BE2C (cell line): ENCODE data around the gene MCM5.

ENCODE experiments used
- DNase-seq: peaks from one replicate; pipeline ENCODE4 v3.0.0-alpha.2; 2020
- H3K27me3 ChIP-seq: fragments of 250-450 bp; sonication (Bioruptor Pico); 2 replicates; pipeline ENCODE4 v1.5.1; 2020; ENCODE audit warnings: mild to moderate bottlenecking
- H3K36me3 ChIP-seq: fragments of 250-450 bp; sonication (Bioruptor Pico); 2 replicates; pipeline ENCODE4 v1.5.1; 2020; ENCODE audit warnings: mild to moderate bottlenecking
- H3K4me1 ChIP-seq: fragments of 250-450 bp; sonication (Bioruptor Pico); 2 replicates; pipeline ENCODE4 v1.5.1; 2020
- H3K4me3 ChIP-seq: 2 replicates; pipeline ENCODE4 v1.5.1; 2011; ENCODE audit warnings: low read depth, low read length
- H3K9me3 ChIP-seq: fragments of 250-450 bp; sonication (Bioruptor Pico); 2 replicates; pipeline ENCODE4 v1.5.1; 2020
- CTCF ChIP-seq: IDR thresholded peaks from 2 replicates; pipeline ENCODE4 v1.5.1; 2012; ENCODE audit warnings: mild to moderate bottlenecking, low read depth, low read length

Gene MCM5

GRCh38 chr22:35406443-35406842 lies 6.5 kb downstream of the MCM5 start:
- Histone ChIP-seq H3K9me3 (no peaks in the 10 kb centered on the region), H3K4me3 (no peak overlapping the region), H3K4me1 (no peaks in the 10 kb centered on the region), H3K36me3 (peaks cover 90% of the 10 kb centered on the region), H3K27me3 (no peaks in the 10 kb centered on the region)
- DNase-seq, result no peak
- TF ChIP-seq CTCF, result no peak

DNA sequence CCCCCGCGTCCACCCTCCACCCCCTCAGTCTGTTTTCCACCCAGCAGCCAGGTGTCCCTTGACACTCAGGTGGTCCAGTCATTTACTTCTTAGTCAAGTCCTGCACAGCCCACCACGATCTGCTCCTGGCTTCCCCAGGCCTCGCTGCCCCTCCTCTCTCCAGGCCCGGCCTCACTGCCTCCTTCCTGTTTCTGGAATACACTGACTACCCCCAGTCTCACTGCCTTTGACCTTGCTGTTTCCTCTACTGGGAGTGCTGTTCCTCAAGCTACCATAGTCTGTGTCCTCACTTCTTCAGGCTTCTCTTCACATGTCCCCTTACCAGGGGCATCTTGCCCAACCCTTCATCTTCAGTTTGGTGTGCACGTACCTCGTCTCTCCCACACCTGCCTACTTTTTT lies 7.4 kb downstream of the MCM5 start:
- Histone ChIP-seq H3K9me3 (no peaks in the 10 kb centered on the region), H3K27me3 (no peaks in the 10 kb centered on the region), H3K36me3 (peaks cover 93% of the 10 kb centered on the region), H3K4me3 (no peak overlapping the region), H3K4me1 (no peaks in the 10 kb centered on the region)
- no peak for DNase-seq
- no peak for TF ChIP-seq CTCF

GRCh38 chr22:35409783-35410662 lies 10.1 kb downstream of the MCM5 start:
- Histone ChIP-seq H3K4me1 (no peaks in the 10 kb centered on the region), H3K27me3 (no peaks in the 10 kb centered on the region), H3K36me3 (peaks cover 93% of the 10 kb centered on the region), H3K9me3 (no peaks in the 10 kb centered on the region), H3K4me3 (no peak overlapping the region)
- no peak for DNase-seq
- TF ChIP-seq CTCF, result no peak

DNA sequence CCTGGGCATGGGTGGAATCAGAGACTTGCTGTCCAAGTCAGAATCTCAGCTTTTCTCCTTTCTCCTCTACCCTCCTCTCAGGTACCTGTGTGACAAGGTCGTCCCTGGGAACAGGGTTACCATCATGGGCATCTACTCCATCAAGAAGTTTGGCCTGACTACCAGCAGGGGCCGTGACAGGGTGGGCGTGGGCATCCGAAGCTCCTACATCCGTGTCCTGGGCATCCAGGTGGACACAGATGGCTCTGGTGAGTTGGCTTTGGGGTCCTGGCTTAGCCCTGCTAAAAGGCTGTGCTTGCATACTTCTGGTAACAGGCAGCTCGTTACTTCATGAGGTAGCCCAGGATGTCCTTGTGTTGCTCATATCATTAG lies 10.7 kb downstream of the MCM5 start:
- DNase-seq, result no peak
- H3K36me3 ChIP-seq, result peaks cover 93% of the 10 kb centered on the region
- TF ChIP-seq CTCF, result no peak
- no peaks in the 10 kb centered on the region for H3K4me1 ChIP-seq
- H3K4me3 ChIP-seq, result no peak overlapping the region
- no peaks in the 10 kb centered on the region for H3K9me3 ChIP-seq
- H3K27me3 ChIP-seq, result no peaks in the 10 kb centered on the region

- no peak for TF ChIP-seq CTCF
- Histone ChIP-seq H3K27me3 (no peaks in the 10 kb centered on the region), H3K4me1 (no peaks in the 10 kb centered on the region), H3K4me3 (no peak overlapping the region), H3K36me3 (peaks cover 94% of the 10 kb centered on the region), H3K9me3 (no peaks in the 10 kb centered on the region)
- no peak for DNase-seq
These were observed 11.2 kb downstream of the MCM5 start for GRCh38 chr22:35411102-35411501.

DNA sequence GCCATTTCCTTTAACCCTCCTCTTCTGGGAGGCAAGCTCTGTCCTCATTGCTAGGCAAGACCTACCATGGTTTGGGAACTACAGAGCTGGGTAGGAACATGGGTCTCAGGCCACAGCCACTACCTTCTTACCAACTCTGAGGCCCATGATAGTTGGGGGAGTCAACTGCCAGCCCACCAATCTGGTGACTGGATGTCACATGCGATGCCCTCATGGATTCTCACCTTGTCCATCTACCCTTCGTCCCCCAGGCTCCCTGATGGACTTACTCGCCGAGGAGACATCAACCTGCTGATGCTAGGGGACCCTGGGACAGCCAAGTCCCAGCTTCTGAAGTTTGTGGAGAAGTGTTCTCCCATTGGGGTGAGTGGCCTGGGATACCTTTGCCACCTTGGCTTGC lies 13.7 kb downstream of the MCM5 start:
- no peaks in the 10 kb centered on the region for H3K4me1 ChIP-seq
- TF ChIP-seq CTCF, result no peak
- no peak overlapping the region for H3K4me3 ChIP-seq
- H3K36me3 ChIP-seq, result peaks cover 94% of the 10 kb centered on the region
- no peaks in the 10 kb centered on the region for H3K27me3 ChIP-seq
- no peak for DNase-seq
- H3K9me3 ChIP-seq, result no peaks in the 10 kb centered on the region
